ENCODE measurements around the gene PLXNA2. TPM values are rescaled to one million over a fixed set of nuclear protein-coding genes. Genes with fewer than 3 reads are reported as not detected.

PLXNA2 gene
- total and polyA plus RNA-seq, 2 of the 13 experiments (the other 11 are each of a cell fraction or from before 2014, with no cell fraction given): 1.1 to 2.1 TPM

DNA sequence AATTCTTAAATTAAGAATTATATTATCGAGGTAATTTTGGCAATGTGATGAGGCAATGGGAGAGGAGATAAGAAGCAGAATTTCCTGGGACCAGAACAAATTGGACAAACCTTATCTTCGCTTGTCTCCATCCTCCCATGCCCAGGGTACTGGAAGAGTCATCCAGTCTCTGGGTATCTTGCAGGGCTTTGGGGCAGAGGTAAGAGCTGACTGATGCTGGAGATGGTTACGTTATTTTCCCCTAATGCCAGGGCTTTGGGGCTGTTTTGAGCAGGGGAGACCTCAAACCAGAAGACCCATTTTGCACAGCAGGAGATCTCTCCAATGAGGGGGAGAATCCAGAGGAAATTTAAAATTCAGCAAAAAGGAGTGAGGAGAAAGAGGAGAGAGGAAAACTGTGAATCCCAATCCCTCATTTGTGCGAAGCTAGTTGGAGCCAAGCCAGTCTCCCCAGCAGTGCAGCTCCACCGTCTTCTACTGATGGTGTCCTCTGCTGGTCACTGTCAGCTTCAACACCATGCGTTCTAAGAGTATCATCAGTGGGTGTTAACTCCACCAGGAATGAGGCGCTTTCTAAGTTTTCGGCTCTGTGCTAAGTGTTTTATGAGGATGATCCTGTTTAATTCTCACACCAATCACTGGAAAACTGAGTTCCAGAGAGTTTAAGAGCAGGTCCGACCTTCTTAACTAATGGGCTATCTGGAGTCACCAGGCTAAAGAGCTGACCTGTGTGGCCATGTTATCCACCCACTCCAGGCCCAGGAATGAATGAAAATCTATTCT lies 246.5 kb downstream of the PLXNA2 start (continued):
- TF ChIP-seq, protein P1, sequence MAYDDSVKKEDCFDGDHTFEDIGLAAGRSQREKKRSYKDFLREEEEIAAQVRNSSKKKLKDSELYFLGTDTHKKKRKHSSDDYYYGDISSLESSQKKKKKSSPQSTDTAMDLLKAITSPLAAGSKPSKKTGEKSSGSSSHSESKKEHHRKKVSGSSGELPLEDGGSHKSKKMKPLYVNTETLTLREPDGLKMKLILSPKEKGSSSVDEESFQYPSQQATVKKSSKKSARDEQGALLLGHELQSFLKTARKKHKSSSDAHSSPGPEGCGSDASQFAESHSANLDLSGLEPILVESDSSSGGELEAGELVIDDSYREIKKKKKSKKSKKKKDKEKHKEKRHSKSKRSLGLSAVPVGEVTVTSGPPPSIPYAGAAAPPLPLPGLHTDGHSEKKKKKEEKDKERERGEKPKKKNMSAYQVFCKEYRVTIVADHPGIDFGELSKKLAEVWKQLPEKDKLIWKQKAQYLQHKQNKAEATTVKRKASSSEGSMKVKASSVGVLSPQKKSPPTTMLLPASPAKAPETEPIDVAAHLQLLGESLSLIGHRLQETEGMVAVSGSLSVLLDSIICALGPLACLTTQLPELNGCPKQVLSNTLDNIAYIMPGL (CRISPR knock-in tag; IDR thresholded peaks at IDR 0.05; ENCODE audit: borderline replicate concordance in 1 of 2, low read depth in 1 of 2): 0 out of 4 replicates have a peak, but pooled peaks of 1 of the 2 experiments have one; percentile 21
- TF ChIP-seq RXRB (CRISPR knock-in tag; IDR thresholded peaks at IDR 0.05; ENCODE audit: borderline replicate concordance) (no peak), CENPX (CRISPR knock-in tag; IDR thresholded peaks at IDR 0.05) (no peak), POGZ (CRISPR knock-in tag; IDR thresholded peaks at IDR 0.05) (no peak), RFX5 (IDR thresholded peaks at IDR 0.05; ENCODE audit: low read depth, low read length) (no peak), MTA3 (CRISPR knock-in tag; IDR thresholded peaks at IDR 0.05) (no peak), BCL6 (CRISPR knock-in tag; IDR thresholded peaks at IDR 0.05) (0 out of 2 replicates have a peak, but pooled peaks have one; percentile 19), ZNF670 (CRISPR knock-in tag; IDR thresholded peaks at IDR 0.05; ENCODE audit: borderline replicate concordance) (no peak), ZNF260 (CRISPR knock-in tag; IDR thresholded peaks at IDR 0.05; ENCODE audit: borderline replicate concordance, low read depth) (no peak), KLF6 (CRISPR knock-in tag; IDR thresholded peaks at IDR 0.05) (no peak), SKI (IDR thresholded peaks at IDR 0.05; ENCODE audit: partially characterized antibody) (no peak), ZNF557 (CRISPR knock-in tag; IDR thresholded peaks at IDR 0.05) (no peak), SSRP1 (CRISPR knock-in tag; IDR thresholded peaks at IDR 0.05) (no peak), ZNF496 (CRISPR knock-in tag; IDR thresholded peaks at IDR 0.05; ENCODE audit: insufficient replicate concordance) (no peak), SMC3 (IDR thresholded peaks at IDR 0.05; ENCODE audit: low read length) (peak; percentile 29; the same call in 1 of the 2 replicates), EZH2 (conservative IDR thresholded peaks at IDR 0.05; ENCODE audit: low read depth, low read length) (no peak)
- TF ChIP-seq, protein P2, sequence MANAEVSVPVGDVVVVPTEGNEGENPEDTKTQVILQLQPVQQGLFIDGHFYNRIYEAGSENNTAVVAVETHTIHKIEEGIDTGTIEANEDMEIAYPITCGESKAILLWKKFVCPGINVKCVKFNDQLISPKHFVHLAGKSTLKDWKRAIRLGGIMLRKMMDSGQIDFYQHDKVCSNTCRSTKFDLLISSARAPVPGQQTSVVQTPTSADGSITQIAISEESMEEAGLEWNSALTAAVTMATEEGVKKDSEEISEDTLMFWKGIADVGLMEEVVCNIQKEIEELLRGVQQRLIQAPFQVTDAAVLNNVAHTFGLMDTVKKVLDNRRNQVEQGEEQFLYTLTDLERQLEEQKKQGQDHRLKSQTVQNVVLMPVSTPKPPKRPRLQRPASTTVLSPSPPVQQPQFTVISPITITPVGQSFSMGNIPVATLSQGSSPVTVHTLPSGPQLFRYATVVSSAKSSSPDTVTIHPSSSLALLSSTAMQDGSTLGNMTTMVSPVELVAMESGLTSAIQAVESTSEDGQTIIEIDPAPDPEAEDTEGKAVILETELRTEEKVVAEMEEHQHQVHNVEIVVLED (CRISPR knock-in tag; IDR thresholded peaks at IDR 0.05; ENCODE audit: borderline replicate concordance): no peak
- TF ChIP-seq, protein P3, sequence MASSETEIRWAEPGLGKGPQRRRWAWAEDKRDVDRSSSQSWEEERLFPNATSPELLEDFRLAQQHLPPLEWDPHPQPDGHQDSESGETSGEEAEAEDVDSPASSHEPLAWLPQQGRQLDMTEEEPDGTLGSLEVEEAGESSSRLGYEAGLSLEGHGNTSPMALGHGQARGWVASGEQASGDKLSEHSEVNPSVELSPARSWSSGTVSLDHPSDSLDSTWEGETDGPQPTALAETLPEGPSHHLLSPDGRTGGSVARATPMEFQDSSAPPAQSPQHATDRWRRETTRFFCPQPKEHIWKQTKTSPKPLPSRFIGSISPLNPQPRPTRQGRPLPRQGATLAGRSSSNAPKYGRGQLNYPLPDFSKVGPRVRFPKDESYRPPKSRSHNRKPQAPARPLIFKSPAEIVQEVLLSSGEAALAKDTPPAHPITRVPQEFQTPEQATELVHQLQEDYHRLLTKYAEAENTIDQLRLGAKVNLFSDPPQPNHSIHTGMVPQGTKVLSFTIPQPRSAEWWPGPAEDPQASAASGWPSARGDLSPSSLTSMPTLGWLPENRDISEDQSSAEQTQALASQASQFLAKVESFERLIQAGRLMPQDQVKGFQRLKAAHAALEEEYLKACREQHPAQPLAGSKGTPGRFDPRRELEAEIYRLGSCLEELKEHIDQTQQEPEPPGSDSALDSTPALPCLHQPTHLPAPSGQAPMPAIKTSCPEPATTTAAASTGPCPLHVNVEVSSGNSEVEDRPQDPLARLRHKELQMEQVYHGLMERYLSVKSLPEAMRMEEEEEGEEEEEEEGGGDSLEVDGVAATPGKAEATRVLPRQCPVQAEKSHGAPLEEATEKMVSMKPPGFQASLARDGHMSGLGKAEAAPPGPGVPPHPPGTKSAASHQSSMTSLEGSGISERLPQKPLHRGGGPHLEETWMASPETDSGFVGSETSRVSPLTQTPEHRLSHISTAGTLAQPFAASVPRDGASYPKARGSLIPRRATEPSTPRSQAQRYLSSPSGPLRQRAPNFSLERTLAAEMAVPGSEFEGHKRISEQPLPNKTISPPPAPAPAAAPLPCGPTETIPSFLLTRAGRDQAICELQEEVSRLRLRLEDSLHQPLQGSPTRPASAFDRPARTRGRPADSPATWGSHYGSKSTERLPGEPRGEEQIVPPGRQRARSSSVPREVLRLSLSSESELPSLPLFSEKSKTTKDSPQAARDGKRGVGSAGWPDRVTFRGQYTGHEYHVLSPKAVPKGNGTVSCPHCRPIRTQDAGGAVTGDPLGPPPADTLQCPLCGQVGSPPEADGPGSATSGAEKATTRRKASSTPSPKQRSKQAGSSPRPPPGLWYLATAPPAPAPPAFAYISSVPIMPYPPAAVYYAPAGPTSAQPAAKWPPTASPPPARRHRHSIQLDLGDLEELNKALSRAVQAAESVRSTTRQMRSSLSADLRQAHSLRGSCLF (CRISPR knock-in tag; IDR thresholded peaks at IDR 0.05; ENCODE audit: borderline replicate concordance): no peak
- TF ChIP-seq, protein P4, sequence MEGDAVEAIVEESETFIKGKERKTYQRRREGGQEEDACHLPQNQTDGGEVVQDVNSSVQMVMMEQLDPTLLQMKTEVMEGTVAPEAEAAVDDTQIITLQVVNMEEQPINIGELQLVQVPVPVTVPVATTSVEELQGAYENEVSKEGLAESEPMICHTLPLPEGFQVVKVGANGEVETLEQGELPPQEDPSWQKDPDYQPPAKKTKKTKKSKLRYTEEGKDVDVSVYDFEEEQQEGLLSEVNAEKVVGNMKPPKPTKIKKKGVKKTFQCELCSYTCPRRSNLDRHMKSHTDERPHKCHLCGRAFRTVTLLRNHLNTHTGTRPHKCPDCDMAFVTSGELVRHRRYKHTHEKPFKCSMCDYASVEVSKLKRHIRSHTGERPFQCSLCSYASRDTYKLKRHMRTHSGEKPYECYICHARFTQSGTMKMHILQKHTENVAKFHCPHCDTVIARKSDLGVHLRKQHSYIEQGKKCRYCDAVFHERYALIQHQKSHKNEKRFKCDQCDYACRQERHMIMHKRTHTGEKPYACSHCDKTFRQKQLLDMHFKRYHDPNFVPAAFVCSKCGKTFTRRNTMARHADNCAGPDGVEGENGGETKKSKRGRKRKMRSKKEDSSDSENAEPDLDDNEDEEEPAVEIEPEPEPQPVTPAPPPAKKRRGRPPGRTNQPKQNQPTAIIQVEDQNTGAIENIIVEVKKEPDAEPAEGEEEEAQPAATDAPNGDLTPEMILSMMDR (CRISPR knock-in tag; IDR thresholded peaks at IDR 0.05): peak; percentile 82

Data from HepG2 (cell line).